Stomach (tissue), 9 donors: ENCODE data around the gene MRGPRG. TPM values are rescaled to one million over a fixed set of nuclear protein-coding genes. Genes with fewer than 3 reads are reported as not detected.
A peak's percentile ranks its signal among the peaks of the same experiment; 100 is the strongest.

Source experiments
- DNase-seq, 2 donors: peaks; one replicate each; pipeline versions ENCODE4 v3.0.0 to v3.0.0-alpha.2; 2013 to 2019
- H3K27ac ChIP-seq, 5 donors: fragments of 200-600 bp in 4 of 5; sonication (generic) in 4 of 5; one replicate each; pipeline ENCODE4 v1.5.1; 2013 to 2019; ENCODE audit warnings: mild to moderate bottlenecking in 1 of 5, moderate library complexity in 1 of 5
- H3K27me3 ChIP-seq, 3 donors: fragments of 200-600 bp; sonication (generic); one replicate each; pipeline ENCODE4 v1.5.1; 2017 to 2019; ENCODE audit warnings: mixed run types in 1 of 3
- H3K36me3 ChIP-seq, 4 donors: fragments of 200-600 bp; sonication (generic); 1 replicate in 3 of 4; 2 replicates in 1 of 4; pipeline ENCODE4 v1.5.1; 2016 to 2019
- H3K4me1 ChIP-seq, 4 donors: fragments of 200-600 bp; sonication (generic); one replicate each; pipeline ENCODE4 v1.5.1; 2016 to 2019
- H3K4me3 ChIP-seq, 4 donors: fragments of 200-600 bp; sonication (generic) in 3 of 4; one replicate each; pipeline ENCODE4 v1.5.1; 2016 to 2019; ENCODE audit warnings: mild to moderate bottlenecking in 1 of 4
- H3K9me3 ChIP-seq, 4 donors: fragments of 200-600 bp; sonication (generic); one replicate each; pipeline ENCODE4 v1.5.1; 2016 to 2019
- EP300 ChIP-seq: sonication (generic); formaldehyde crosslinking; IDR thresholded peaks from one replicate; pipeline ENCODE4 v1.6.1; 2017; ENCODE audit warnings: antibody characterized with exemption
- POLR2A ChIP-seq, 4 donors: fragments of 450-650 bp; IDR thresholded peaks; one replicate each; pipeline ENCODE4 v1.6.1; 2016; ENCODE audit warnings: antibody characterized with exemption in 4 of 4, control low read depth in 2 of 4, mild to moderate bottlenecking in 1 of 4, moderate library complexity in 1 of 4
- POLR2AphosphoS5 ChIP-seq, 3 donors: sonication (generic); formaldehyde crosslinking; IDR thresholded peaks; one replicate each; pipeline ENCODE4 v1.6.1; 2016; ENCODE audit warnings: antibody characterized with exemption in 3 of 3
- WGBS, 5 donors: extraction: QIAGEN DNeasy Blood & Tissue Kit in 3 of 5; methylation state at CpG; one replicate each; pipeline versions ENCODE4 v1.1.5 to v1.1.7; 2013 to 2018; 5-methylcytosine and 5-hydroxymethylcytosine counted together
- intact Hi-C: fragments of 100-400 bp; cut with DNase I; formaldehyde crosslinking; loops from one replicate; pipeline ENCODE4 v1.15.1; 2023; ENCODE audit warnings: low total_unique reads
- polyA plus RNA-seq, 3 donors: library from polyadenylated mRNA; stranded (reverse); fragments of 200-250 nt; gene quantifications; one replicate each; pipeline ENCODE4 v1.2.3, GENCODE V29; 2013
- total RNA-seq, 5 donors: library from RNA; depleted of rRNA; stranded (reverse); fragments of >200 nt; gene quantifications; one replicate each; pipeline versions ENCODE4 v1.1.0 to v1.2.3, GENCODE V29; 2014 to 2016
- TF ChIP-seq, protein P1 (sequence below), 7 experiments: fragments of 450-650 bp in 4 of 7; fragments of 200-600 bp in 3 of 7; sonication (generic) in 3 of 7; IDR thresholded peaks; one replicate each; pipeline ENCODE4 v1.5.1; 2016 to 2019; ENCODE audit warnings: antibody characterized with exemption in 7 of 7, control low read depth in 2 of 7, mild to moderate bottlenecking in 1 of 7
- donor health status: healthy with polysubstance abuse.
- donor health status: Bipolar disorder and iron deficiency.
- donor health status: healthy.

The MRGPRG gene
- total and polyA plus RNA-seq, 8 donors, result not detected

DNA sequence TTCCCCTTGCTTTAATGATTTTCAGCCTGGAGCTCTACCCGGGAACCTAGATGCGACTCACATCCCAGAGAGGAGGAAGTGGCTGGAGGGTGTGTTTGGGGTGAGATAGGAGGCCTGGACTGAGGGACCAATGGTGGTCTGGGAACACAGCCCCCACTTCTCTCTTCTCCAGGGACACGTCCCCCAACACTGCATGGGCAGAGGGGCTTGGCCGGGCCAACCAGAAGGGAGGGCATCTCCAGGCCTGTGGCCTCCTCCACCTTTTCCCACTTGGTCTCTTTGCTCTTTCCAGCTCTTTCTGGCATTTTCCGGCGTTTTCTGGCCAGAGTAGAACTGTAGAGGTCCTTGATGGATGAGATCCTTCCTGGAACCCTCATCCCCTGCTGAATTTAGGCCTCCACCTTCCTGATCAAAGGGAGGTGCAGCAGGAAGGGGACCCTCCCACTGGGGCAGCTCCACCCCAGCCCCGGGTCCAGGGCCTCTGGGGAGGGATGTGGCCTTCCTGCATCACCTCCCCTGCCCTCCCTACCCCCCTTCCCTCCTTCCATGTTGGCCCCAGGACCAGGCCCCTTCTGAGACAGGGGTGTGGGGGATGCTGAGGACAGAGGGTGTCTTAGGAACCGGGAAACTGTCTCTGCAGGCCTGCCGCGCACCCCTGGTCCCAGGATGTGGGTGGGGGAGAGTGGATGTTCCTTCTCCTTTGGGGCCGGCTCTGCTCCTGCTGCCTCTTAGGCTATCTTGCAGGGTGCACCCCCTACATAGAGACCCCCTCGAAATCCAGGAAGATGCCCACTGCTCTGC lies 24.4 kb downstream of the MRGPRG start:
- WGBS, 5 donors, result 64 to 76% (median 73%) methylated on average over 9 to 12 of the region's 12 CpGs
- Histone ChIP-seq H3K9me3 (no peaks in the 10 kb centered on the region), H3K36me3 (no peaks in the 10 kb centered on the region), H3K4me1 (no peaks in the 10 kb centered on the region), H3K27ac (no peak overlapping the region), H3K4me3 (no peak overlapping the region), H3K27me3 (peaks cover 0 to 57% (median 9%) of the 10 kb centered on the region in 3 donors)
- DNase-seq, result peak in 1 of 2 donors; percentile 16
- intact Hi-C loops, result no loop called here
- TF ChIP-seq POLR2AphosphoS5 (IDR thresholded peaks at IDR 0.05) (no peak), EP300 (no peak), POLR2A (IDR thresholded peaks at IDR 0.05) (no peak)
- TF ChIP-seq, protein P1, sequence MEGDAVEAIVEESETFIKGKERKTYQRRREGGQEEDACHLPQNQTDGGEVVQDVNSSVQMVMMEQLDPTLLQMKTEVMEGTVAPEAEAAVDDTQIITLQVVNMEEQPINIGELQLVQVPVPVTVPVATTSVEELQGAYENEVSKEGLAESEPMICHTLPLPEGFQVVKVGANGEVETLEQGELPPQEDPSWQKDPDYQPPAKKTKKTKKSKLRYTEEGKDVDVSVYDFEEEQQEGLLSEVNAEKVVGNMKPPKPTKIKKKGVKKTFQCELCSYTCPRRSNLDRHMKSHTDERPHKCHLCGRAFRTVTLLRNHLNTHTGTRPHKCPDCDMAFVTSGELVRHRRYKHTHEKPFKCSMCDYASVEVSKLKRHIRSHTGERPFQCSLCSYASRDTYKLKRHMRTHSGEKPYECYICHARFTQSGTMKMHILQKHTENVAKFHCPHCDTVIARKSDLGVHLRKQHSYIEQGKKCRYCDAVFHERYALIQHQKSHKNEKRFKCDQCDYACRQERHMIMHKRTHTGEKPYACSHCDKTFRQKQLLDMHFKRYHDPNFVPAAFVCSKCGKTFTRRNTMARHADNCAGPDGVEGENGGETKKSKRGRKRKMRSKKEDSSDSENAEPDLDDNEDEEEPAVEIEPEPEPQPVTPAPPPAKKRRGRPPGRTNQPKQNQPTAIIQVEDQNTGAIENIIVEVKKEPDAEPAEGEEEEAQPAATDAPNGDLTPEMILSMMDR (IDR thresholded peaks at IDR 0.05), result no peak

GRCh38 chr11:3193373-3194015 lies 25.1 kb downstream of the MRGPRG start:
- Histone ChIP-seq H3K4me3 (no peak overlapping the region), H3K27me3 (peaks cover 0 to 50% (median 9%) of the 10 kb centered on the region in 3 donors), H3K4me1 (no peaks in the 10 kb centered on the region), H3K9me3 (no peaks in the 10 kb centered on the region), H3K36me3 (no peaks in the 10 kb centered on the region), H3K27ac (no peak overlapping the region)
- DNase-seq, result peak in 1 of 2 donors; percentile 22
- intact Hi-C loops, result no loop called here
- TF ChIP-seq POLR2AphosphoS5 (IDR thresholded peaks at IDR 0.05), result no peak
- no peak for TF ChIP-seq EP300
- no peak for TF ChIP-seq POLR2A (IDR thresholded peaks at IDR 0.05)
- TF ChIP-seq, protein P1 (IDR thresholded peaks at IDR 0.05), result no peak
- 76 to 87% (median 82%) methylated on average over 18 to 19 of the region's 19 CpGs for WGBS, 5 donors

- peaks cover 0 to 42% (median 5%) of the 10 kb centered on the region in 3 donors for H3K27me3 ChIP-seq
- no peak overlapping the region for H3K27ac ChIP-seq
- 63 to 78% (median 75%) methylated on average over 12 to 14 of the region's 14 CpGs for WGBS, 5 donors
- no peaks in the 10 kb centered on the region for H3K4me1 ChIP-seq
- TF ChIP-seq, protein P1 (IDR thresholded peaks at IDR 0.05), result no peak
- TF ChIP-seq POLR2A (IDR thresholded peaks at IDR 0.05) (no peak), EP300 (no peak)
- DNase-seq, result peak in 1 of 2 donors; percentile 14
- H3K4me3 ChIP-seq, result no peak overlapping the region
- intact Hi-C loops, result no loop called here
- H3K9me3 ChIP-seq, result no peaks in the 10 kb centered on the region
- H3K36me3 ChIP-seq, result no peaks in the 10 kb centered on the region
Measured at GRCh38 chr11:3192511-3193372, 25.9 kb downstream of the MRGPRG start.
